Fibroblast of peridontal ligament (primary cell): ENCODE measurements around the gene PCDHGB3.
"Not testable (repeated sequence)": the region's sequence is repeated elsewhere in the genome, so short reads cannot be mapped to it uniquely, and the experiment has no call there.

ENCODE experiments used
- DNase-seq: peaks from one replicate; pipeline ENCODE4 v3.0.0-alpha.2; 2010; ENCODE audit errors: extremely low read depth

Gene PCDHGB3

DNA sequence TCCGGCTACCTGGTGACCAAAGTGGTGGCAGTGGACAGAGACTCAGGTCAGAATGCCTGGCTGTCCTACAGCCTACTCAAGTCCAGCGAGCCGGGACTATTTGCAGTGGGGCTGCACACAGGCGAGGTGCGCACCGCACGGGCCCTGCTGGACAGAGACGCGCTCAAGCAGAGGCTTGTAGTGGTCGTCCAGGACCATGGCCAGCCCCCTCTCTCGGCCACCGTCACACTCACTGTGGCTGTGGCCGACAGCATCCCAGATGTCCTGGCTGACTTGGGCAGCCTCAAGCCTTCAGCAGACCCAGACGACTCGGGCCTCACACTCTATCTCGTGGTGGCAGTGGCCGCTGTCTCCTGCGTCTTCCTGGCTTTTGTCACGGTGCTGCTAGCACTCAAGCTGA is 13.1 kb upstream of the PCDHGB3 start:
- DNase-seq = no peak

GRCh38 chr5:141359790-141360426 is 10.1 kb upstream of the PCDHGB3 start, which contains the start of gene PCDHGB2:
Gene PCDHGB2 (plus strand): TSS chr5:141359994. CDS start chr5:141360136, 142 bp downstream.
- peak; percentile 57 for DNase-seq

DNA sequence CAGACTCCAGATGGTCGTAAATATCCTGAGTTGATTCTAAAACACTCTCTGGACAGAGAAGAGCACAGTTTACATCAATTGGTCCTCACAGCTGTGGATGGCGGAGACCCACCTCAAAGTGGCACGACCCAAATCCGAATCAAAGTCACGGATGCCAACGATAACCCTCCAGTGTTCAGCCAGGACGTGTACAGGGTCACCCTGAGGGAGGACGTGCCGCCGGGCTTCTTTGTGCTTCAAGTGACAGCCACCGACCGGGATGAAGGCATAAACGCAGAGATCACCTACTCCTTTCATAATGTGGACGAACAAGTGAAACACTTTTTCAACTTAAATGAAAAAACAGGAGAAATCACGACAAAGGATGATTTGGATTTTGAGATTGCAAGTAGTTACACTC is 9.4 kb upstream of the PCDHGB3 start:
- DNase-seq = no peak

DNA sequence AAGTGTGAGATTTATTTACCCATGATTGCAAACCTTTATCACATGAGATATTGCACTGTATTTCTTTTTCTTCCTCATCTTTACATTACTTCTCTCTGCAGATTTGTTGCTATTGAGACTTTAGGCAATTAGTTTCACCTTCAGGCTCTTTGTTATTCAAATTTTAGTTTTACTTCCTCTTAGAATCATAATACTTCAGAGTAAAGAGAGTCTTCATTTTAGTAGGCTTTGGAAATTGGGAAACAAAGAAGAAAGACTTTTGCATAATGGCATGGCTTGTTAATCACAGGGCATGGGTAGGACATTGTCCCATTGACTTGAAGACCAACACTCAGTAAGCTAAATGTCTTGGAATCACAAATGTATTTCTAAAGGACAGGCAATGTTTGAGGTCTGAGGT is 7.3 kb upstream of the PCDHGB3 start:
- no peak for DNase-seq

DNA sequence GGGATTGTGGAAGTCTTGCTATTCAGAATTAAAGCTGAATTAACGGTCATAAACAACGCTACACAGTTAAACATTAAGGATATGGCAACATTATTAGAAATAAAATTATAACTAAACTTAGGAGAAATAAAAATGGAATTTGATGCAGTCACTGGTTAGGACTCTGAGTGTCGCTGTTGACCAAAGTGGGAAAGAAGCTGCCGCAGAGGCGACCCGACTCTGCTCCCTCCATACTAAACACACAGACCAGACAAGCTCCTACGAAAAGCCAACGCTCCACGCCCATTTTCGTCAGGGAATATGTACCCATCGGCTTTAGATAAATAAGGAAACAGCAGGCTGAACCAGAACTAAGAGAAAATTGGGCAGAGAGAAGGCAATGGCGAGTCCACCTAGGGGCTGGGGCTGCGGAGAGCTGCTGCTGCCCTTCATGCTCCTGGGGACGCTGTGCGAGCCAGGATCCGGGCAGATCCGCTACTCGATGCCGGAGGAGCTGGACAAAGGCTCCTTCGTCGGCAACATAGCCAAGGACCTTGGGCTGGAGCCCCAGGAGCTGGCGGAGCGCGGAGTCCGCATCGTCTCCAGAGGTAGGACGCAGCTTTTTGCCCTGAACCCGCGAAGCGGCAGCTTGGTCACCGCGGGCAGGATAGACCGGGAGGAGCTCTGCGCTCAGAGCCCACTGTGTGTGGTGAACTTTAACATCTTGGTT is 5.9 kb upstream of the PCDHGB3 start, which contains the start of gene PCDHGA5:
Gene PCDHGA5 (plus strand): TSS at position 211 of the 709 bp plus-strand sequence. CDS start 169 bp downstream, at position 380.
- DNase-seq = no peak

- no peak for DNase-seq
Observed at GRCh38 chr5:141366016-141366896, 3.8 kb upstream of the PCDHGB3 start.

GRCh38 chr5:141371572-141372475 is 1.8 kb downstream of the PCDHGB3 start:
- DNase-seq = no peak

DNA sequence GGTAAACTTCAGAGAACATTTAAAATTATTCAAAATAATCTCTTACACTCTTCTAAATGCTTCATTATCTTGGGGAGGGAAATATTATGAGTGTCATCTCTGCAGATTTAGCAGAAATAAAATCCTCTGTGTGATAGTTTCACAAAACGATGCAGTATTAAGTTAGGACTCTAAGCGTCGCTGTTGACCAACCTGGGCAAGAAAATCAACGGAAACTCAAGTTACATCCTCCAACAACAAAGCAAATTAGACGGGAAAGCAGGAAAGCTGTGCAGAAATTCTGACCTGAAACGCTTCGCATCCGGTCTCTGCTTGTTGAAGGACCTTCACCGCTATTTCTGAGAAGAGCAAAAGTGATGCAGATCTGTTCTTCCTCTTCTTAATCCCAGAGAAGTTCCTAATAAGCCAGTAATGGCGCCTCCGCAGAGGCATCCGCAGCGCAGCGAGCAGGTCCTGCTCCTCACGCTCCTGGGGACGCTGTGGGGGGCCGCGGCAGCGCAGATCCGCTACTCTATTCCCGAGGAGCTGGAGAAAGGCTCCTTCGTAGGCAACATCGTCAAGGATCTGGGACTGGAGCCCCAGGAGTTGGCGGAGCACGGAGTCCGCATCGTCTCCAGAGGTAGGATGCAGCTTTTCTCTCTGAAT is 3.8 kb downstream of the PCDHGB3 start, which contains the start of gene PCDHGA6:
Gene PCDHGA6 (plus strand): TSS at position 219 of the 645 bp plus-strand sequence. CDS start 193 bp downstream, at position 412.
- DNase-seq = peak; percentile 49

DNA sequence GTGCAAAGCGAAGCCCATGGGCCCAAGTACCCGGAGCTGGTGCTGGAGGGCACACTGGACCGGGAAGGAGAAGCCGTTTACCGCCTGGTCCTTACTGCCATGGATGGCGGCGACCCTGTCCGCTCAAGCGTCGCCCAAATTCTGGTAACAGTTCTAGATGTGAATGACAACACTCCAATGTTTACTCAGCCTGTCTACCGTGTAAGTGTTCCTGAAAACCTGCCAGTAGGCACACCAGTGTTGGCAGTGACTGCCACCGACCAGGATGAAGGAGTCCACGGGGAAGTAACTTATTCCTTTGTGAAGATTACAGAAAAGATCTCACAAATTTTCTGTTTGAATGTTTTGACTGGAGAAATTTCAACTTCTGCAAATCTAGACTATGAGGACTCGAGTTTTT is 4.6 kb downstream of the PCDHGB3 start:
- DNase-seq = no peak

DNA sequence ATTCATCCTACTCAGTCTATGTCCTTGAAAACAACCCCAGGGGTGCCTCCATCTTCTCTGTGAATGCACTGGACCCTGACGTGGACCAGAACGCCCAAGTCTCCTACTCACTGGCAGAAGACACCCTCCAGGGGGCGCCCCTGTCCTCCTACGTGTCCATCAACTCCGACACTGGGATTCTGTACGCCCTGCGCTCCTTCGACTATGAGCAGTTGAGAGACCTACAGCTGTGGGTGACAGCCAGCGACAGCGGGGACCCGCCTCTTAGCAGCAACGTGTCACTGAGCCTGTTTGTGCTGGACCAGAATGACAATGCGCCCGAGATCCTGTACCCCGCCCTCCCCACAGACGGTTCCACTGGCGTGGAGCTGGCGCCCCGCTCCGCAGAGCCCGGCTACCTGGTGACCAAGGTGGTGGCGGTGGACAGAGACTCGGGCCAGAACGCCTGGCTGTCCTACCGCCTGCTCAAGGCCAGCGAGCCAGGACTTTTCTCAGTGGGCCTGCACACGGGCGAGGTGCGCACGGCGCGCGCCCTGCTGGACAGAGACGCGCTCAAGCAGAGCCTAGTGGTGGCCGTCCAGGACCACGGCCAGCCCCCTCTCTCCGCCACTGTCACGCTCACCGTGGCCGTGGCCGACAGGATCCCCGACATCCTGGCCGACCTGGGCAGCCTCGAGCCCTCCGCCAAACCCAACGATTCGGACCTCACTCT is 5.6 kb downstream of the PCDHGB3 start:
- not testable (repeated sequence) for DNase-seq

DNA sequence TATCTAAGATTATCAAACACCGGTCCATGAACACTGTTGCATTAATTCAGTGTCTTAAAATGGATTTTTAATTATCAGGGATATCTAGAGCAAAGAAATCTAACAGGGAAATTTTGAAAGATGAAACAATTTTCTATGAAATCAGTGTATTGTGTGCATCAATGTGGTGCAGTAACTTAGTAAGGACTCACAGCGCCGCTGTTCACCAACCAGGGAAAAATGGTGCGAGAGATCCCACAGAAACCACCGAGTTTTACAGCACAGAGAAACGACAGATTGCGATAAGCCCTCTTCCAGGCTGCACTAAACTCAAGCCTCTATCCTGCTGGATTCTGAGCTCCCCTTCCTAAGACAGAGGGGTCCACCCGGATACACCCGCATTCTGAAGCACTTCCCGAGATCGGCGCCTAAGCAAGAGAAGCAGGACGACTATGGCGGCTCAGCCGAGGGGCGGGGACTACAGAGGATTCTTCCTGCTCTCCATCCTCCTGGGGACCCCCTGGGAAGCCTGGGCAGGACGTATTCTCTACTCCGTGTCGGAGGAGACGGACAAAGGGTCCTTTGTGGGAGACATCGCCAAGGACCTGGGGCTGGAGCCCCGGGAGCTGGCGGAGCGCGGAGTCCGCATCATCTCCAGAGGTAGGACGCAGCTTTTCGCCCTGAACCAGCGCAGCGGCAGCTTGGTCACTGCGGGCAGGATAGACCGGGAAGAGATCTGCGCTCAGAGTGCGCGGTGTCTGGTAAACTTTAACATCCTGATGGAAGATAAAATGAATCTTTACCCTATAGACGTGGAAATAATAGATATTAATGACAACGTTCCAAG is 12.6 kb downstream of the PCDHGB3 start, which contains the start of gene PCDHGA7:
Gene PCDHGA7 (plus strand): TSS at position 274 of the 826 bp plus-strand sequence. CDS start 158 bp downstream, at position 432.
- DNase-seq = peak; percentile 52

- no peak for DNase-seq
Observed at GRCh38 chr5:141383345-141383744, 13.3 kb downstream of the PCDHGB3 start.

DNA sequence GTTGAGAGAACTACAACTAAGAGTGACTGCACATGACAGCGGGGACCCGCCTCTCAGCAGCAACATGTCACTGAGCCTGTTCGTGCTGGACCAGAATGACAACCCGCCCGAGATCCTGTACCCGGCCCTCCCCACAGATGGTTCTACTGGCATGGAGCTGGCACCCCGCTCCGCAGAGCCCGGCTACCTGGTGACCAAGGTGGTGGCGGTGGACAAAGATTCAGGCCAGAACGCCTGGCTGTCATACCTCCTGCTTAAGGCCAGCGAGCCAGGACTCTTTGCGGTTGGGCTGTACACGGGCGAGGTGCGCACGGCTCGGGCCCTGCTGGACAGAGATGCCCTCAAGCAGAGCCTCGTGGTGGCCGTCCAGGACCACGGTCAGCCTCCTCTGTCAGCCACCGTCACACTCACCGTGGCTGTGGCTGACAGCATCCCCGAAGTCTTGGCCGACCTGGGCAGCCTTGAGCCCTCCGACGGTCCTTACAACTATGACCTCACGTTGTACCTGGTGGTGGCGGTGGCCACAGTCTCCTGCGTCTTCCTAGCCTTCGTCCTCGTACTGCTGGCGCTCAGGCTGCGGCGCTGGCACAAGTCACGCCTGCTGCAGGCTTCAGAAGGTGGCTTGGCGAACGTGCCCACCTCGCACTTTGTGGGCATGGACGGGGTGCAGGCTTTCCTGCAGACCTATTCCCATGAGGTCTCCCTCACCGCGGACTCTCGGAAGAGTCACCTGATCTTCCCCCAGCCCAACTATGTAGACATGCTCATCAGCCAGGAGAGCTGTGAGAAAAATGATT is 14.6 kb downstream of the PCDHGB3 start:
- DNase-seq = no peak

DNA sequence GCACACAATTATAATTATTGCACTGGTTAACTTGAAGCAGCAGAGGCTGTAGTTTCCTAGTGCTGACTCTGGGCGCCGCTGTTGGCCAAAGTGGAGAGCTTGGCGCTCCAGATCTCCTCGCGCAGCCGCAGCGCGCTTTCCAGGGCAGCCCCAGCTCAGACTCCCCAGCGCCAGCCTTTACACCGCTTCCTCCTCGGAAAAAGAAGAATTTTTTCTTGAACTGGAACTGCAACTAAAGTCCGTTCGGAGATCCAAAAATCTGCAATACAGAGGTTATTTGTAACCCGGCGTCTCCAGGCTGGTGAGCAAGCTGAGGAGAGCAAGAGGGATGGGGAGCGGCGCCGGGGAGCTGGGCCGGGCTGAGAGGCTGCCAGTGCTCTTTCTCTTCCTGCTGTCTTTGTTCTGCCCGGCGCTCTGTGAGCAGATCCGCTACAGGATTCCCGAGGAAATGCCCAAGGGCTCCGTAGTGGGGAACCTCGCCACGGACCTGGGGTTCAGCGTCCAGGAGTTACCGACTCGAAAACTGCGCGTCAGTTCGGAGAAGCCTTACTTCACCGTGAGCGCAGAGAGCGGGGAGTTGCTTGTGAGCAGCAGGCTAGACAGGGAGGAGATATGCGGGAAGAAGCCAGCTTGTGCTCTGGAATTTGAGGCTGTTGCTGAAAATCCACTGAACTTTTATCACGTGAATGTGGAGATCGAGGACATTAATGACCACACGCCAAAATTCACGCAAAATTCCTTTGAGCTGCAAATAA is 17.7 kb downstream of the PCDHGB3 start, which contains the start of gene PCDHGB4:
Gene PCDHGB4 (plus strand): TSS at position 142 of the 755 bp plus-strand sequence. CDS start 187 bp downstream, at position 329.
- peak; percentile 60 for DNase-seq

DNA sequence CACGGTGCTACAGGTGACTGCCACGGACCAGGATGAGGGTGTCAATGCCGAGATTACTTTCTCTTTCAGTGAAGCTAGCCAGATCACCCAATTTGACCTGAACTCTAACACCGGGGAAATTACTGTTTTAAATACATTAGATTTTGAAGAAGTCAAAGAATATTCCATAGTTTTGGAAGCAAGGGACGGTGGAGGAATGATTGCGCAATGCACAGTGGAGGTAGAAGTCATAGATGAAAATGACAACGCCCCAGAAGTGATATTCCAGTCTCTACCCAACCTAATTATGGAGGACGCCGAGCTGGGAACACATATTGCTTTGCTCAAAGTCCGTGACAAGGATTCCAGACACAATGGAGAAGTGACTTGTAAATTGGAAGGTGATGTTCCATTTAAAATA is 18.6 kb downstream of the PCDHGB3 start:
- DNase-seq = no peak

DNA sequence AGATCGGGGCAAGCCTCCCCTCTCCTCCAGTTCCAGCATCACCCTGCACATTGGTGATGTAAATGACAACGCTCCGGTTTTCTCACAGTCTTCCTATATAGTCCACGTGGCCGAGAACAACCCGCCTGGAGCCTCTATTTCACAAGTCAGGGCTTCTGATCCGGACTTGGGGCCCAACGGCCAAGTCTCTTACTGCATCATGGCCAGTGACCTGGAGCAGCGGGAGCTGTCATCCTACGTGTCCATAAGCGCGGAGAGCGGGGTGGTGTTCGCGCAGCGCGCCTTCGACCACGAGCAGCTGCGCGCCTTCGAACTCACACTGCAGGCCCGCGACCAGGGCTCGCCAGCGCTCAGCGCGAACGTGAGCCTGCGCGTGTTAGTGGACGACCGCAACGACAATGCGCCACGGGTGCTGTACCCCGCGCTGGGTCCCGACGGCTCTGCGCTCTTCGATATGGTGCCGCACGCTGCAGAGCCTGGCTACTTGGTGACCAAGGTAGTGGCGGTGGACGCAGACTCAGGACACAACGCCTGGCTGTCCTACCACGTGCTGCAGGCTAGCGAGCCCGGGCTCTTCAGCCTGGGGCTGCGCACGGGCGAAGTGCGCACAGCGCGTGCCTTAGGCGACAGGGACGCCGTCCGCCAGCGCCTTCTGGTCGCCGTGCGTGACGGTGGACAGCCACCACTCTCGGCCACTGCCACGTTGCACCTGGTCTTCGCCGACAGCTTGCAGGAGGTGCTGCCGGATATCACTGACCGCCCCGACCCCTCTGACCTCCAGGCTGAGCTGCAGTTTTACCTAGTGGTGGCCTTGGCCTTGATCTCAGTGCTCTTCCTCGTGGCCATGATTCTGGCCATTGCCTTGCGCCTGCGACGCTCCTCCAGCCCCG is 19.4 kb downstream of the PCDHGB3 start:
- DNase-seq = no peak
